ENCODE results near the gene INF2. TPM values are rescaled to one million over a fixed set of nuclear protein-coding genes. Genes with fewer than 3 reads are reported as not detected.

The INF2 gene
- total and polyA plus RNA-seq, 9 of the 15 experiments (the other 6 are each of a cell fraction or from before 2014, with no cell fraction given), result 0.56 to 31.3 (median 7.8) TPM

GRCh38 chr14:104641753-104642539 is 47.5 kb upstream of the INF2 start:
- H3K4me1 ChIP-seq (replicated peaks in 1 of 2; ENCODE audit: control insufficient read depth in 2 of 2, insufficient read depth in 2 of 2, low read length in 2 of 2), result peaks cover 0 to 31% of the 10 kb centered on the region in 2 experiments; a peak in 1 of 5 replicates
- BruUV-seq (replicated peaks), result no TSS peak
- TF ChIP-seq ZNF24 (IDR thresholded peaks at IDR 0.05) (peak; percentile 85), PTBP1 (IDR thresholded peaks at IDR 0.05; ENCODE audit: low read depth, low read length) (no peak)
- H3K9ac ChIP-seq (ENCODE audit: insufficient read depth in 1 of 2, low read depth in 2 of 2, low read length in 2 of 2), result no peak overlapping the region; a peak in 1 of 4 replicates
- H4K20me1 ChIP-seq (replicated peaks; ENCODE audit: control insufficient read depth, insufficient read depth, low read length), result 0 out of 2 replicates have a peak, but pooled peaks cover 3% of the 10 kb centered on the region
- no peaks in the 10 kb centered on the region for H3K36me3 ChIP-seq (ENCODE audit: control insufficient read depth, insufficient read depth, low read length)
- peaks cover 3 to 33% of the 10 kb centered on the region in 2 experiments; a peak in 4 of 5 replicates for H3K27me3 ChIP-seq (ENCODE audit: control insufficient read depth in 2 of 2, insufficient read depth in 2 of 2, low read length in 2 of 2)
- intact Hi-C loops (cut with micrococcal nuclease) (no loop called here), in situ Hi-C loops (cut with MboI) (loop anchor here (10.0 kb wide), 1 partner anchor 567 kb away; no protein-coding TSS in a partner anchor)
- no peak overlapping the region for H3K27ac ChIP-seq (ENCODE audit: extremely low read depth, low read depth, low read length)
- no peaks in the 10 kb centered on the region for H3K9me3 ChIP-seq (replicated peaks; ENCODE audit: control insufficient read depth, insufficient read depth, low read depth, low read length)
- H3K4me2 ChIP-seq (ENCODE audit: insufficient read depth, low read length), result no peak overlapping the region
- no peak for ATAC-seq
- no peaks in the 10 kb centered on the region for H3K79me2 ChIP-seq (ENCODE audit: control insufficient read depth, insufficient read depth, low read length)
- H2AFZ ChIP-seq (ENCODE audit: low read depth, low read length), result no peak overlapping the region
- FAIRE-seq, result no peak
- WGBS (ENCODE audit: insufficient coverage, low coverage, missing lambda C conversion rate), result 47% methylated on average over 14 of the region's 23 CpGs
- ChIA-PET CTCF (ENCODE audit: low intra/inter-chr PET ratio) (no interaction called here), POLR2A (interaction anchor here (0.8 kb wide), 1 partner anchor 83 kb away, joined by 3 read pairs; no protein-coding TSS in a partner anchor)
- peak in 1 of 4 experiments; percentile 2 for DNase-seq (ENCODE audit: extremely low read depth in 1 of 4, low spot score in 3 of 4)
- no peak overlapping the region for H3K4me3 ChIP-seq
- no peaks in the 10 kb centered on the region for H3K9me1 ChIP-seq (ENCODE audit: control insufficient read depth, insufficient read depth, low read length)

GRCh38 chr14:104642540-104642868 is 46.9 kb upstream of the INF2 start:
- Histone ChIP-seq H3K36me3 (ENCODE audit: control insufficient read depth, insufficient read depth, low read length) (no peaks in the 10 kb centered on the region), H3K27ac (ENCODE audit: extremely low read depth, low read depth, low read length) (no peak overlapping the region), H3K79me2 (ENCODE audit: control insufficient read depth, insufficient read depth, low read length) (no peaks in the 10 kb centered on the region), H3K4me2 (ENCODE audit: insufficient read depth, low read length) (no peak overlapping the region), H2AFZ (ENCODE audit: low read depth, low read length) (no peak overlapping the region), H3K27me3 (ENCODE audit: control insufficient read depth in 2 of 2, insufficient read depth in 2 of 2, low read length in 2 of 2) (peaks cover 6 to 29% of the 10 kb centered on the region in 2 experiments; a peak in 4 of 5 replicates), H3K9me3 (replicated peaks; ENCODE audit: control insufficient read depth, insufficient read depth, low read depth, low read length) (no peaks in the 10 kb centered on the region), H3K9me1 (ENCODE audit: control insufficient read depth, insufficient read depth, low read length) (no peaks in the 10 kb centered on the region), H4K20me1 (replicated peaks; ENCODE audit: control insufficient read depth, insufficient read depth, low read length) (0 out of 2 replicates have a peak, but pooled peaks cover 3% of the 10 kb centered on the region), H3K4me3 (no peak overlapping the region), H3K4me1 (replicated peaks in 1 of 2; ENCODE audit: control insufficient read depth in 2 of 2, insufficient read depth in 2 of 2, low read length in 2 of 2) (peaks cover 0 to 26% of the 10 kb centered on the region in 2 experiments; a peak in 1 of 5 replicates), H3K9ac (ENCODE audit: insufficient read depth in 1 of 2, low read depth in 2 of 2, low read length in 2 of 2) (no peak overlapping the region; a peak in 1 of 4 replicates)
- no peak for ATAC-seq
- 58% methylated on average over 4 of the region's 9 CpGs for WGBS (ENCODE audit: insufficient coverage, low coverage, missing lambda C conversion rate)
- no peak for FAIRE-seq
- DNase-seq (ENCODE audit: extremely low read depth in 1 of 4, low spot score in 3 of 4), result peak in 1 of 4 experiments; percentile 2
- ChIA-PET POLR2A (interaction anchor here (0.8 kb wide), 1 partner anchor 82 kb away, joined by 3 read pairs; no protein-coding TSS in a partner anchor), CTCF (ENCODE audit: low intra/inter-chr PET ratio) (no interaction called here)
- intact Hi-C loops (cut with micrococcal nuclease), result no loop called here
- in situ Hi-C loops (cut with MboI), result loop anchor here (10.0 kb wide), 1 partner anchor 568 kb away; no protein-coding TSS in a partner anchor
- BruUV-seq (replicated peaks), result no TSS peak
- TF ChIP-seq HNRNPLL (IDR thresholded peaks at IDR 0.05; ENCODE audit: low read depth, low read length, poor library complexity, severe bottlenecking) (no peak), CHD4 (IDR thresholded peaks at IDR 0.05; ENCODE audit: insufficient read depth, insufficient replicate concordance, low read depth, low read length, poor library complexity, severe bottlenecking) (no peak), EHMT2 (IDR thresholded peaks at IDR 0.05) (no peak), UBTF (IDR thresholded peaks at IDR 0.05; ENCODE audit: borderline replicate concordance in 1 of 2, low read depth in 2 of 2, low read length in 2 of 2) (no peak), MEF2D (tag; conservative IDR thresholded peaks at IDR 0.05; ENCODE audit: low read depth) (no peak), GATAD2B (IDR thresholded peaks at IDR 0.05; ENCODE audit: borderline replicate concordance) (no peak), CC2D1A (IDR thresholded peaks at IDR 0.05) (no peak)

All from K562 (cell line).